ENCODE results near the gene RPP14.
A peak's percentile ranks its signal among the peaks of the same experiment; 100 is the strongest.
"Not testable (repeated sequence)": the region's sequence is repeated elsewhere in the genome, so short reads cannot be mapped to it uniquely, and the experiment has no call there.

Gene RPP14

GRCh38 chr3:58305882-58306711, at the start of gene RPP14, which contains the start of gene HTD2:
TSS of gene RPP14 (plus strand) at chr3:58306245. CDS start at chr3:58310330, 4,085 bp downstream.
TSS of gene HTD2 (plus strand) at chr3:58306520. CDS start at chr3:58317614, 11,094 bp downstream.
- peak; percentile 99 for FAIRE-seq
- DNase-seq (ENCODE audit: extremely low spot score, insufficient read length, low read depth): peak; percentile 91

- FAIRE-seq (no peak), DNase-seq (ENCODE audit: extremely low spot score, insufficient read length, low read depth) (no peak)
Measured at GRCh38 chr3:58256511-58256910, 49.5 kb upstream of the RPP14 start.

GRCh38 chr3:58258392-58259055, 47.5 kb upstream of the RPP14 start:
- no peak for FAIRE-seq

GRCh38 chr3:58260261-58260731, 45.7 kb upstream of the RPP14 start:
- FAIRE-seq (no peak), DNase-seq (ENCODE audit: extremely low spot score, insufficient read length, low read depth) (no peak)

More at GRCh38 chr3:58258392-58259055, 47.5 kb upstream of the RPP14 start:
- DNase-seq (ENCODE audit: extremely low spot score, insufficient read length, low read depth): no peak

- no peak for DNase-seq (ENCODE audit: extremely low spot score, insufficient read length, low read depth)
- FAIRE-seq: no peak
Measured at GRCh38 chr3:58260733-58261132, 45.3 kb upstream of the RPP14 start.

GRCh38 chr3:58261954-58262666, 43.9 kb upstream of the RPP14 start:
- FAIRE-seq (peak; percentile 73), DNase-seq (ENCODE audit: extremely low spot score, insufficient read length, low read depth) (no peak)

GRCh38 chr3:58266577-58266976, 39.5 kb upstream of the RPP14 start:
- DNase-seq (ENCODE audit: extremely low spot score, insufficient read length, low read depth) (no peak), FAIRE-seq (no peak)

GRCh38 chr3:58267543-58267942, 38.5 kb upstream of the RPP14 start:
- FAIRE-seq; DNase-seq (ENCODE audit: extremely low spot score, insufficient read length, low read depth): not testable (repeated sequence)

- DNase-seq (ENCODE audit: extremely low spot score, insufficient read length, low read depth) (no peak), FAIRE-seq (no peak)
Measured at GRCh38 chr3:58269356-58269755, 36.7 kb upstream of the RPP14 start.

GRCh38 chr3:58270485-58270884, 35.6 kb upstream of the RPP14 start:
- DNase-seq (ENCODE audit: extremely low spot score, insufficient read length, low read depth) (no peak), FAIRE-seq (no peak)

- DNase-seq (ENCODE audit: extremely low spot score, insufficient read length, low read depth): no peak
- FAIRE-seq: no peak
Measured at GRCh38 chr3:58271901-58272501, 34.0 kb upstream of the RPP14 start.

- DNase-seq (ENCODE audit: extremely low spot score, insufficient read length, low read depth): no peak
- no peak for FAIRE-seq
Measured at GRCh38 chr3:58272891-58273290, 33.2 kb upstream of the RPP14 start.

- FAIRE-seq; DNase-seq (ENCODE audit: extremely low spot score, insufficient read length, low read depth): not testable (repeated sequence)
Measured at GRCh38 chr3:58273362-58273761, 32.7 kb upstream of the RPP14 start.

- DNase-seq (ENCODE audit: extremely low spot score, insufficient read length, low read depth) (no peak), FAIRE-seq (no peak)
Measured at GRCh38 chr3:58274027-58274614, 31.9 kb upstream of the RPP14 start.

GRCh38 chr3:58281069-58281468, 25.0 kb upstream of the RPP14 start:
- no peak for FAIRE-seq
- DNase-seq (ENCODE audit: extremely low spot score, insufficient read length, low read depth): no peak

GRCh38 chr3:58285334-58285733, 20.7 kb upstream of the RPP14 start:
- DNase-seq (ENCODE audit: extremely low spot score, insufficient read length, low read depth) (no peak), FAIRE-seq (no peak)

GRCh38 chr3:58287354-58287753, 18.7 kb upstream of the RPP14 start:
- DNase-seq (ENCODE audit: extremely low spot score, insufficient read length, low read depth) (no peak), FAIRE-seq (no peak)

- DNase-seq (ENCODE audit: extremely low spot score, insufficient read length, low read depth) (no peak), FAIRE-seq (no peak)
Measured at GRCh38 chr3:58288011-58288728, 17.9 kb upstream of the RPP14 start.

Measured in GM18507 (cell line).